GM21619 (cell line): ENCODE data around the gene HP1BP3.

Experiments
- ATAC-seq: cut with Tn5 transposase; IDR thresholded peaks from one replicate; pipeline ENCODE4 v1.9.1; 2021; ENCODE audit not compliant: unreplicated experiment

Gene HP1BP3

GRCh38 chr1:20696397-20697333, 90.4 kb downstream of the HP1BP3 start:
- peak; percentile 79 for ATAC-seq

- no peak for ATAC-seq
Measured at GRCh38 chr1:20695515-20695914, 91.6 kb downstream of the HP1BP3 start.

- no peak for ATAC-seq
Measured at GRCh38 chr1:20693623-20694022, 93.5 kb downstream of the HP1BP3 start.
